Right ventricle myocardium inferior (tissue), 1 donor: ENCODE results near the gene KCNQ5. TPM values are rescaled to one million over a fixed set of nuclear protein-coding genes. Genes with fewer than 3 reads are reported as not detected.
"Not testable (repeated sequence)": the region's sequence is repeated elsewhere in the genome, so short reads cannot be mapped to it uniquely, and the experiment has no call there.

Experiments
- ATAC-seq: fragments of 200-7000 bp; cut with Tn5 transposase; one replicate; pipeline ENCODE4 v1.9.1; 2020; ENCODE audit warnings: mild to moderate bottlenecking, moderate library complexity
- DNase-seq: peaks from one replicate; pipeline ENCODE4 v3.0.0; 2021; ENCODE audit errors: missing footprints
- intact Hi-C: fragments of 100-400 bp; cut with DNase I; formaldehyde crosslinking; loops from one replicate; pipeline ENCODE4 v1.11.0; 2022
- total RNA-seq: library from RNA; stranded (reverse); fragmentation: NEBNext Ultra II Directional; extraction: Animal tissue kit (Norgen Biotek cat#: 25700); gene quantifications from one replicate; pipeline ENCODE4 v1.2.1, GENCODE V29; 2021
- donor health status: DM: no; HTN: yes; CAD: no; lungs with severe emphysema.

KCNQ5 gene
- total RNA-seq, 1 donor from 2014 or later, result not detected

- ATAC-seq (no peak), DNase-seq (no peak)
- intact Hi-C loops, result no loop called here
Observed at GRCh38 chr6:72952808-72953630, 331.2 kb downstream of the KCNQ5 start.

- intact Hi-C loops, result no loop called here
- ATAC-seq, result no peak
- no peak for DNase-seq
Observed at GRCh38 chr6:72953971-72954381, 332.1 kb downstream of the KCNQ5 start.

- ATAC-seq (no peak), DNase-seq (no peak)
- intact Hi-C loops, result no loop called here
Observed at GRCh38 chr6:72954716-72955115, 332.9 kb downstream of the KCNQ5 start.

GRCh38 chr6:72955666-72956065, 333.8 kb downstream of the KCNQ5 start:
- no peak for ATAC-seq
- DNase-seq, result no peak

DNA sequence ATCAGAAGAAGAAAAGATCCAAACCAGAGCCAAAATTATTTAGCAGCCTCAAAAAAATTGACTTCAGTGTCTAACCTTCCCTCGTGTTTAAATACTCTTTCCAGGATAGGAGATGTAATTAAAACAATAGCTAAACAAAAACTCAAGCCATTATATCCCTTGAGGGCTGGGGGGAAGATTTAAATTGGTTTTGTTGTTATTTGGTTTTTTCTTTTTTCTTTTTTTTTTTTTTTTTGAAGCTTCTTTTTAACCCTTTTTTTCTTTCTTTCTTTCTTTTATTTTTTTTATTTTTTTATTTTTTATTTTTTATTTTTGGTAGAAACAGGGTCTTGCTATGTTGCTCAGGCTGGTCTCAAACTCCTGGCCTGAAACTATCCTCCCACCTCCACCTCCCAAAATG, 334.4 kb downstream of the KCNQ5 start:
- no peak for DNase-seq
- no peak for ATAC-seq
- intact Hi-C loops, result no loop called here

More at GRCh38 chr6:72955666-72956065, 333.8 kb downstream of the KCNQ5 start:
- intact Hi-C loops, result no loop called here

- ATAC-seq (no peak), DNase-seq (no peak)
- intact Hi-C loops, result no loop called here
Observed at GRCh38 chr6:72959821-72960220, 338.0 kb downstream of the KCNQ5 start.

- no peak for ATAC-seq
- intact Hi-C loops, result no loop called here
Observed at GRCh38 chr6:72963946-72964345, 342.1 kb downstream of the KCNQ5 start.

DNA sequence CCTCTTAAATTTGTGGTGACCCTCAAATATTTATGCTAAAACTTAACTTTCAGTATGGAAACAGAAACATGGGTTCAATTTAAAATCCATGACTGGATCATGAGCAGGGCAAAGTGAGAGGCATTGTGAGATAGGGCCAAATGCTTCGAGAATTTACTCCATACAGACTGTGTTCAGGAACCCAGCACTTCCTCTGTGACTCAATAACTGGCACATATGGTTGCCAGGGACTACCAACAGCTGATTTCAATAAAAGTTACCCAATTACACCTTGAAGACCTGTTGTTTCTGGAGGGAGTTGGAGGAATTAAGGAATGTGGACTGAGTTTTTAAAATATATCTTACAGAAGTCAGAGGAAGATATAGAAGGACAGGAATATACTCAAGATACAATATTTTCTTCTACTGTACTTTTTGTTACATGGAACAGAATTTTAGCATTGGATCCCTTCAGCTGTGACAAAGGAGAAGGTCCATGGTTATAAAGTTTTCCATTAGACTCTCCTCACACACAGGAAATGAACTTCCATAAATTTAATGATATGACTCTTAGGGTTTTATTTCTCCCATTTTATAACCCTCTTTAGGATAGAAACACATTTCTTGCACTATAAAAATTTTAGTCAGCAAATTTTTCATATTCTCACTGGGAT, 344.9 kb downstream of the KCNQ5 start:
- DNase-seq (no peak), ATAC-seq (no peak)
- intact Hi-C loops, result no loop called here

More at GRCh38 chr6:72963946-72964345, 342.1 kb downstream of the KCNQ5 start:
- DNase-seq, result no peak

- ATAC-seq (no peak), DNase-seq (no peak)
- intact Hi-C loops, result no loop called here
Observed at GRCh38 chr6:72967329-72967728, 345.5 kb downstream of the KCNQ5 start.

DNA sequence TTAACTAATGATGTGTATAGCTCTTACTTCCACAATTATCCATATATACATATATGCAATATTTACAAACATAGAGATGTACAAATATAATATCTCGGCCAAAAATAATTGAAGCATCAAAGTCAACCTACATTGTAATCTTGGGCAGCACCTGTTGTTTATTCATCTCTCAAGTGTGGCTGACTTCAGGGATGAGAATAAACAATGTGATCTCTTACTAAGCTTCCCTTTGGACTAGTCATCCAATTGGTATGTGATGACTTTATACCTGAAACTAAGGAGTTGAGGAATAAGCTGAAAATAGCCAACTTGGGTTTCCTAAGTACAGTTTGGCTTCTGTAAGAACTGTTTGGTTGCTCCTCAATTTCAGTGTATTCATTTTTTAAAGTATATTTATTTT, 346.8 kb downstream of the KCNQ5 start:
- DNase-seq (no peak), ATAC-seq (no peak)
- intact Hi-C loops, result no loop called here

- no peak for ATAC-seq
- no peak for DNase-seq
- intact Hi-C loops, result no loop called here
Observed at GRCh38 chr6:72969666-72970065, 347.8 kb downstream of the KCNQ5 start.

DNA sequence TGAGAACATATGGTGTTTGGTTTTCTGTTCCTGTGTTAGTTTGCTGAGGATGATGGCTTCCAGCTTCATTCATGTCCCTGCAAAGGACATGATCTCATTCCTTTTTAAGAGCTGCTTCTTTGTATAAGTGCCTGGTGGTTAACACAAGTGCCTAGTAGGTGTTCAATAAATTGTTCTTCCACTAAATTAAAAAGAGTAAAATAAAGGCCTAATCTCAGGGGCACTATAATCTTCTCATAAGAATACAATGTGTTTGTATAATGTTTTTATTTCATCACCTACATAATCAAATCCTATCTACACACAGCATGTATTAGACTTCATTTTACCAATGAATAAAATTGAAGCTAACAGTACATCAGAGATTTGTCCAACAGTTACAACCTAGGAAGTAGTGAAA, 350.7 kb downstream of the KCNQ5 start:
- intact Hi-C loops, result no loop called here
- DNase-seq (no peak), ATAC-seq (no peak)

GRCh38 chr6:72974276-72974675, 352.4 kb downstream of the KCNQ5 start:
- DNase-seq, result no peak
- intact Hi-C loops, result no loop called here

GRCh38 chr6:72975352-72975752, 353.5 kb downstream of the KCNQ5 start:
- intact Hi-C loops, result no loop called here
- DNase-seq (no peak), ATAC-seq (no peak)

More at GRCh38 chr6:72974276-72974675, 352.4 kb downstream of the KCNQ5 start:
- no peak for ATAC-seq

DNA sequence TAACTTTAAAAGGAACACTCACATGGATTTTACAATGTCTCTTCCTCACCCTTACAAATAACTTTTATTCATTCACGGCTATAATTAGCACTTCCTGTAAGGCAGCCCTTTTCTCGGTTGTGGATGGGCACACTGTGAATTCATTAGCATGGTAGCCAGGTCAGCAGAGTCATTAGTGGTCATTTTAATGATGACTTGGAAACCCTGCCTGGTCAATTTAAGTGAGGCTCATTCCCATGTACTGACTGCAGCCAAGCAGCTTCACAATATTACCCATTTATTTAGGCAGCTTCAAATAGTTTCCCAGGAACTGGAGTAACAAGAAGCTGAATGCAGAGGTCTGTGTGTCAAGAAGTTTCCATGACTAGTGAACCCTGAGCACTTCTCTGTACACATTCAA, 354.6 kb downstream of the KCNQ5 start:
- intact Hi-C loops, result no loop called here
- ATAC-seq (no peak), DNase-seq (no peak)

DNA sequence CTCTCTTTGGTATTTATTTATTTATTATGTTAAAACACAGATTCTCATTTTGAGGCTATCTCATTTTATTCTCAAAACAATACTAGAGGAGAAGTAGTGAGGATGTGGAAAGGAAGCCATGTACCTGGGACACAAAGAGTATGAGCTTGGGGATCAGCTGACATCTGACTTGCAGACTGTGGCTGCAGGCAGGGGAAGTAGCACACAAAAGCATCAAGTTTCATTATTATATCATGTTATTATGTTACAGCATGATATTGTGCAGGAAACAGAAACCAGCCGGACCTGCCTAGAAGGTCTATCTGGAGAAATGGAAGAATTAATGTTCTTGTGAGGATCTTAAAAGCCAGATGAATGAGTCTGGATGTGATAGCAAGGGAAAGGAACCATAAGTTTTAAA, 355.2 kb downstream of the KCNQ5 start:
- DNase-seq (no peak), ATAC-seq (no peak)
- intact Hi-C loops, result no loop called here

- ATAC-seq, intact Hi-C loops, DNase-seq: not testable (repeated sequence)
Observed at GRCh38 chr6:72978808-72979207, 356.9 kb downstream of the KCNQ5 start.

DNA sequence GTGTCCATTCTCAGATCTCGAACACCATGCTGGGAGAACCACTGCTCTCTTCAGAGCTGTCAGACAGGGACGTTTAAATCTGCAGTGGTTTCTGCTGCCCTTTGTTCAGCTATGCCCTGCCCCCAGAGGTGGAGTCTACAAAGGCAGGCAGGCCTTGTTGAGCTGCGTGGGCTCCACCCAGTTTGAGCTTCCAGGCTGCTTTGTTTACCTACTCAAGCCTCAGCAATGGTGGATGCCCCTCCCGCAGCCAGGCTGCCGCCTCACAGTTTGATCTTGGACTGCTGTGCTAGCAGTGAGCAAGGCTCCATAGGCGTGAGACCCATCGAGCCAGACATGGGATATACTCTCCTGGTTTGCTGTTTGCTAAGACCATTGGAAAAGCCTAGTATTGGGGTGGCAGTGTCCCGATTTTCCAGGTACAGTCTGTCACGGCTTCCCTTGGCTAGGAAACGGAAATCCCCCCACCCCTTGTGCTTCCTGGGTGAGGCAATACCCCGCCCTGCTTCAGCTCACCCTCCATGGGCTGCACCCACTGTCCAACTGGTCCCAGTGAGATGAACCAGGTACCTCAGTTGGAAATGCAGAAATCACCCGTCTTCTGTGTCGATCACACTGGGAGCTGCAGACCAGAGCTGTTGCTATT, 362.4 kb downstream of the KCNQ5 start:
- intact Hi-C loops, ATAC-seq, DNase-seq: not testable (repeated sequence)

DNA sequence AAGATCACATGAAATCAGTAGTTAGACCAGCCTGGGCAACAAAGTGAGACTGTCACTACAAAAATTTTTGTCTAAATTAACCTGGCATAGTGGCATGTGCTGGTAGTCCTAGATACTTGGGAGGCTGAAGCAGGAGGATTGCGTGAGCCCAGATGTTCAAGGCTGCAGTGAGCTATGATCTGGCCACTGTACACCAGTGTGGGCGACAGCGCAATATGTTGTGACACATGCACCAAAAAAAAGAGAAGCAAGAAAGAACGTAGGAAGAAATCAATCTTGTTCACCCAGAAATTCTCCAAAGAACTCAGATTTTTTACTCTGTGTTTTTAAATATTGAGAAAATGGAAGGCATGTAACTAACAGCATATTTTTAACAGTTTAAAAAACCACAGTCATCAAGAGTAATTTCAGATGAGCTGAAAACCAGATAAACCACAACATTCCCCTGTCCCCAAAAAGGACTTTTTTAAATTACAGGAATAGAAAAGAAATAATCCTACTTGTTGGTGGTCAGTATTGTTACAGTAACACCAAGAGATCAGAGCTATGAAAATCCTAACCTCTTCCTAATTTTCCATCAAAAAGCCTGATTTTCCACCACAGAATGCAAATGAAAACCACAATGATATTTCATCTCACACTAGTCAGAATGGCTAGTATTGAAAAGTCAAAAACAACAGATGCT, 363.3 kb downstream of the KCNQ5 start:
- no peak for ATAC-seq
- no peak for DNase-seq
- intact Hi-C loops, result no loop called here
